ENCODE results near the gene SVIL.
A peak's percentile ranks its signal among the peaks of the same experiment; 100 is the strongest.
"Not testable (repeated sequence)": the region's sequence is repeated elsewhere in the genome, so short reads cannot be mapped to it uniquely, and the experiment has no call there.

SVIL gene

DNA sequence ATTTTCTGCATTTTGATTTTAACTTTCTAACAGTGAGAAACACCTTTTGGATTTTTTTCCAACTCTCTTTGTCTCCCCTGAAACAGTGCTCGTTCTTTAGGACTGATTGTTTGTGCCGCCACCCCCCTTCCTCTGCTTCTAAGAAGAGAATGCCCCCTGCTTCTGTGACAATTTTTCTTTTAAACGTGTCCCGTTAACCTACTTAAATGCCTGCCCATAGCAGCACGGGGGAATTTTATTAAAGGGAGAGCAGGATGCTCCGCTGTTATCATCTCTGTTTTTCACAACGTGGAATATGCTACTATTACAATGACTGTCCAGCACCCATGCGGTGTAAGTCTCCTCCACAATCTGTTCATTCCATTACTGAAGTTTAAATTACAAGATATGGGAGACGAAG is 67.8 kb downstream of the SVIL start:
- DNase-seq, result no peak

DNA sequence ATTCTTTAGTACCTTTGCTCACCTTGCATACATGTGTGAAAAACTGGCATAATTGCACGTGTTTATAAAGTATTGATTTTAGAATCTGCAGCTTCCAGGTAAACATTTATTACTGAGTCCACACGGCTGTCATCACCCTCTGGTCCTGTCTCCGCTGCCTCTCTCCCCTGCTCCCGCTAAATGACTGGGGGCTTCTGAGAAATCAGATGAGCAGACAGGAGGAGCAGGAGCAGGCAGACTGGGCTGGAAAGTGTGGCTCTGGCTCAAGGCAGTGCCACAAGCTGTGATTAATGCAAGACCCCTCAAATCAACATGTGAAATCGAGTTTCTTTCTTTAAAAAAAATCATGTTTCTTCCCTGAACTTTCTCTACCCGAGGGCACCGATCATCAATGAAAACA is 68.6 kb downstream of the SVIL start:
- peak in 1 of 3 experiments; percentile 1 for DNase-seq

DNA sequence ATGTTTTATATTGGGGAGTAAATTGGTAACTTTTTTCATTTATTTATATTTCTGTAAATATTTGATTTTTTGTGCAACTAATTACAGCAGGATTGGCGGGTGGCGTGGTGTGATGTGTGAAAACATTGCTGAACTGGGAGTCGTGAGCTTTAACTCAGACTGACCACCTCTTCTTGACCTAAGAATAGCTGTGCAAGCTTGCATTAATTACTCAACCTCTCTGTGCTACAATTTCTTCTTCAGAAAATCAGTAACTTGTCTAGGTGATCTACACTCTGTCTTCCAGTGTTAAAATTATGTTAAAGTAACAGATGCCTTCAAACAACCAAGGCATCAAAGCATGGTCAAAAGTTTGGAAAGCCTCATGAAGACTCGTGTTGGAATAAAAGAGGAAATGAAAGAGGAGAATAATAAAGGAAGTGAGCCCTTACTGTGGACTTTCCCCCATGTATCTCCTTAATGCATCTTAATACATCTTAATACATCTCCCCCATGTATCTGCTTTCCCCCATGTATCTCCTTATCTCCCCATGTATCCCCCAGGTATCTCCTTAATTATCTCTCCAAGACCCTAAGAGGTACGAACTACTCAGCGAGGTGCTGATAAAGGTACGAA is 71.2 kb downstream of the SVIL start:
- DNase-seq, result no peak

DNA sequence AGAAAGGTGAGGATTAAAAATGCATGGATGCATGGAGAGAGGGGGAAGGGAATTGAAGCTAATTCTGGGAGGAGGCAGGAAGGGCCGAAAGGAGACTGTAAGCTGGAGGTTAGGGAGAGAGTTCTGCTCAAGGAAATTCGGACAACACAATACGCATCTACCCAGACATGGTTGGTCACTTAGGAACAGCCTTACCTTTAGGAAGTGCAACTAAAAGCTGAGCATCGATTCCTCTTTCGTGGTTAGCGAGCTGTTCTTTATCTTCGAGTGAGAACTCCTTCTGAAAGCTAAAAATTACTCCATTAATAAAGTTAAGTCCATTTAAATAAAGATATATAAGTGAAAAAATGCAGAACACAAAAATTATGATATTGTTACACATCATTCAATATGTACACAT is 71.8 kb downstream of the SVIL start:
- DNase-seq, result not testable (repeated sequence)

DNA sequence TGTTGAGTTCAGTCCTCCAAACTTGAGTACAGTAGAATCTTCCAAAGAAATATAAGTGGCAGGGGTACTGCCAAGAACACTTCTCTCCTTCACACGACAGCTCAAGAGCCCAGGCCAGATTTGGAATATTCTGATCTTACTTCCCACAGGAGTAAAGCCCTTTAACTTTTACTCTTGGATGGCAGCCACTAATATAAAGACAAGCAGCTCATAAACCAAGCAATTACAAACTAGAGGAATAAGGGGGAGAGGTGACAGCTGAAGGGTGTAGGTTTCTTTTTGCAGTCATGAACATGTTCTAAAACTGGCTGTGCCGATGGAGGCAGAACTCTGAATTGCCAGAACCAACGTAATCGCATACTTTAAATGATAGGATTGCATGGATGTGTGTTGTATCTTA is 74.8 kb downstream of the SVIL start:
- DNase-seq, result no peak

DNA sequence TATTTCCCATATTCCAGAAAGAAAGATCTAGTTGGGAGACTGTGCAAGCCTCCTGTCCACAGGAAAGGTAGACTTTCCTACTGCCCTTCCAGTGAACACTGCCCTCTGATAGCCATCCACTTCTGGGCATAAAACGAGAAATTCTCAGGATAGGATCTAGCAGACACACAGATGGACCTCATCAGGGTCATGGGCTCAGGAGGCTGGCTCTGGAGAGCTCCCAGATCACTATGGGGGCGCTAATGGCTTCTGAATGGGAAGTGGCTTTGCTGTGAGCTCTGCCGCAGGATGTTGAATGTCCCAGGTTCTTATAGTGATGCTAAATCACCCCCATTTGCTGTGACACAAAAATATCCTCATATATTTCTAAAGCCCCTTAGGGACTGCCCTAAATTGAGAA is 77.1 kb downstream of the SVIL start:
- no peak for DNase-seq

DNA sequence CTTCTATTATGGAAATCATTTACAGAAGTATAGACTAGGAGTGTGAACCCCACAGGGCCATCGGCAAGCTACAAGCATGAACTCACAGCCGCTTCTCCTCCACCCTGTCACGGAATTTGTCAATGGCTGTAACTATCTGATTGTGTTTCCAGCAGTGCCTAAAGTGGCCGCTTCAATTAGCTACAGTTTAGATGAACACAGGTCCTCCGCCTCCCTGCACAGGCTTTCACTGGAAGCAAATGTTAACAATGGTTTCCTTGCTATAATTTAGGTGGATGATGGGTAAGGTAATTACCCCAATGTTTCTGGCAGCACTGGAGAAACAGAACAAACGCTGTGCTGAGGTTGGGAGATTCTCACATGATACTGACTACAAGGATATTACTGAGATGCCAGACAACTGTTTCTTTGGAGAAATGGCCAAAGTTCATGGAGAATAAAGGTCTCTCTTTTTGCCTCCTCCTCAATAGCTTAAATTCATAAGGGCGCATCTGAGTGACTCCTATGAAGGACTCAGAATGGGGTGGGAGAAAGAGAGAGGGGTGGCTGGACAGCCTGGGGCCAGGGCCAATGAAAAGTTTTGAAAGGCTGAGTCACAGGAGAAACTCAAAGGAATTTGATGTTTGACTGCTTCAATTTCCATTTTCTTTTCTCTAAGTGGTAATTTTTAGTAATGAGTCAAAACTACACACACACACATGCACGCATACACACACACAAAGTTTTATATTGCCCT is 78.9 kb downstream of the SVIL start:
- peak in 1 of 3 experiments; percentile 28 for DNase-seq

DNA sequence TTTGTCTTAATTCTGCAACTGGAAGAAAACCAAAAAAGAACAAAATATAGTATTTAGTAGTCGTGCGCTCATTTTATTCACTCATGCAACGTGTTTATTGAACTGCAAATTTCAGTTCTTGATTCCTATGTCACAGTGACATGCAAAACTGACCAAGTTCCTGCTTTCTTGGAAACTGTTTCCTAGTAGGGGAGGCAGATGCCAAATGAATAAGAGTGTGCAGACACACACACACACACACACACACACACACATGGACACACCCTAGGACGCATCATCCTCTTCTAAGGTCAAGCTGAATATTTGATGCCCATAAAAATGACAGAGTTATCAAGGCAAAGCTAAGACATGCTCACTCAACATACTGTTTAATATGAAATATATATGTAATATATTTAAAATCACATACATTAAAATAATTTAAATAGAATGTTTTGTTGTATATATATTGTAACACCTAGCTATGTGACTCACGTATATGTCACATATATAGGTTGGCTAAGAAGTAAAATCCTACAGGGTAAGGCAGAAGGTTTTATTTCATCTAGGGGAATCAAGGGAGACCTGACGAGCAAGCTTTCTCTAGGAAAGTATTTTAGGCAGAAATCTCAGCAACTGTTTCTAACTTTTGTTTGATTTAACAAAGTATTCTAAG is 79.6 kb downstream of the SVIL start:
- DNase-seq, result no peak

DNA sequence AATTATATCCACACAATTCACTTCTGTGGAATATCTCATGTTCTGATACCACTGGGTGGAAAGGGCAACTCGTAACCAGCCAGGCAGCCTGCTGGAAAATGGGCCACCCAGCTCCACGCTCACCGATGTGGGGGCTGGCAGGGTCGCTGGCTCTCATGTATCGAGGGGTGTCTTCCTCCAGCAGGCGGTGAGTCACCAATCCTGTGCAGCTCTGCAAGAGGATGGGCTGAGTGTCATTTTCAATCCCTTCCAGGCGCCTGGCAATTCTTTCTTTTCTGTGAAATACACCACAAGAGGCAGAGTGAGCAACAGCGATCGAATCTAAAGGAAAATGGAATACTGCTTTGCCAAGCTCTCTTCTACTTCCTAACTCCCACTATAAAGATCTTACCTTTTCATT is 80.1 kb downstream of the SVIL start:
- no peak for DNase-seq

DNA sequence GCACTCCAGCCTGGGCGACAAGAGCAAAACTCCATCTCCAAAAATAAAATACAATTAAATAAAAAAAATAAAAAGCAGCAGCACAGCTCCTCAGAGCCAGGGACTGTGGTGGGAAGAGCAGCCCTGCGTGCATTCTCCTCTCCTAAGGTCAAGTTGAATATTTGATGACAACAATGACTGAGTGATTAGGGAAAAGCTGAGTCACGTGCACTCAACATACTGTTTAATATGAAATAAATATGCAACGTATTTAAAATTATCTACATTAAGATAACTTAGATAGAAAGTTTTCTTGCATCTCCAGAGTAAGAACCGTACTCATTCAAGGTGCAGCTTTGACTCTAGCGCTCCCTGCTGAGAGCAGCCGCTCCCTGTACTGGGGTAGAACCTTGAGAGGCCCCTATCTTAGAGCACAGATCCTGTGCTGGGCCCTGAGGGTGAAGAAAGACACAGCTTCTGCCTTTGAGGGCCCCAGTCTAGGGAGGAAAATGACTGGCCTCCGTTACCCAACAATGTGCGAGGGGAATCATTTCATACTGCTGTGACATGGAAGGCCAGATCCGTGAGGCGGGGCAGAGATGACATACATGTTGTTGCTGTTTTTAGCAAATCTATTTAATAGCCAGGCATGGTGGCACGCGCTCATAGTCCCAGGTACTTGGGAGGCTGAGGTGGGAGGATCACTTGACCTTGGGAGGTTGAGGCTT is 81.1 kb downstream of the SVIL start:
- DNase-seq, result no peak

DNA sequence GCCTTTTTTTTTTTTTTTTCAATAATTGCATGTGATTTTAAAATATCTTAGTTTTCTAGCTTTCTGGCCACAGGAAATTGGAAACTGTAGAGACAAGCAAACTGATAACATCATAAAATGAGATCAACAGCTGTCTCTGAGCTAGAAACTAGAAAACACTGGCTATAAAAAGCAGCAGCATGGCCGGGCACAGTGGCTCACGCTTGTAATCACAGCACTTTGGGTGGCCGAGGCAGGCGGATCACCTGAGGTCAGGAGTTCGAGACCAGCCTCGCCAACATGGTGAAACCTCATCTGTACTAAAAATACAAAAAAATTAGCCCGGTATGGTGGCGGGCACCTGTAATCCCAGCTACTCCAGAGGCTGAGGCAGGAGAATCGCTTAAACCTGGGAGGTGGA is 81.7 kb downstream of the SVIL start:
- not testable (repeated sequence) for DNase-seq

DNA sequence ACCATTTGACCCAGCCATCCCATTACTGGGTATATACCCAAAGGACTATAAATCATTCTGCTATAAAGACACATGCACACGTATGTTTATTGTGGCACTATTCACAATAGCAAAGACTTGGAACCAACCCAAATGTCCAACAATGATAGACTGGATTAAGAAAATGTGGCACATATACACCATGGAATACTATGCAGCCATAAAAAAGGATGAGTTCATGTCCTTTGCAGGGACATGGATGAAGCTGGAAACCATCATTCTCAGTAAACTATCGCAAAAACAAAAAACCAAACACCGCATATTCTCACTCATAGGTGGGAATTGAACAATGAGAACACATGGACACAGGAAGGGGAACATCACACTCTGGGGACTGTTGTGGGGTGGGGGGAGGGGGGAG is 85.3 kb downstream of the SVIL start:
- not testable (repeated sequence) for DNase-seq

DNA sequence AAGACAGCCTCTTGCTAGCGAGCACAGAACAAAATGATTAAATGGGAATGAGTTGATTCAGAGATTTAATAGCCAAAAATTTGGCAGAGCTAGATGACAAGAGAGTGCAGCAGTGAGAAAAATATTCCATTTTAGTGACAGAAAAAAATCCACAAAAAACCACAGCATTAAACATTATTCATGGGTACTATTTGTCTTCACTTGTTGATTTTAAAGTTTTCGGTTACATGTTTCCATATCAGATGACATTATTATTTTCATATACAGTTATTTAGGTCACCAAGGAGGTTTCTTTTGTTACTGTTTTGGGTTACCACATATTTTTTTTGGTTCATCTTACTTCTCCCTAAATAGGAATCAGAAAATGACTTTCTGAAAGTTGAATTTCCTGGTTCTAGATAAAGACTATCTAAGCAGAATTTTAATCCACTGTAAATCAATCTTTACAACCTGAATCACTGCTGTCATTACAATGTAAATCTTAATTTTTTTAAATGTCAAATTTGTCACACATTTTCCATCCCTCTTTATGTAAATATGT is 87.9 kb downstream of the SVIL start:
- DNase-seq, result no peak

DNA sequence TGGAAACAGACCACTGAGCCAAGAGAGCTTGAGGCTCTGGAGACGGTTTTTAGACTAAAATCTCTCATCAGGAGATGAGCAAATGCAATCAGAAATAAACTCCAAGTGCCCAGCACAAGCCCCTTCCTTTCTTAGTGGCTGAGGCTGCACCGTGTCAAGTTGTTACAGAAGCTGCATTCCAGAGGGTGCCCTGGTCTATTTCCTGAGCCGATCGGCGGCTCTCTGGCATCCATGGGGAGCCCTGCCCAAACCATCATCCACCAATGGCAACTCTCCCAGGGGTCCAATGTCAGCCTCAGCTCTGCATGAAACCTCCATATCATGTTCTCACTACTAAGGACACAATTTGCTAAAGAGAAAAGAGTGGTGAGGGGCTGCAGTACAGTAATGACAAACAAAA is 89.6 kb downstream of the SVIL start:
- no peak for DNase-seq

DNA sequence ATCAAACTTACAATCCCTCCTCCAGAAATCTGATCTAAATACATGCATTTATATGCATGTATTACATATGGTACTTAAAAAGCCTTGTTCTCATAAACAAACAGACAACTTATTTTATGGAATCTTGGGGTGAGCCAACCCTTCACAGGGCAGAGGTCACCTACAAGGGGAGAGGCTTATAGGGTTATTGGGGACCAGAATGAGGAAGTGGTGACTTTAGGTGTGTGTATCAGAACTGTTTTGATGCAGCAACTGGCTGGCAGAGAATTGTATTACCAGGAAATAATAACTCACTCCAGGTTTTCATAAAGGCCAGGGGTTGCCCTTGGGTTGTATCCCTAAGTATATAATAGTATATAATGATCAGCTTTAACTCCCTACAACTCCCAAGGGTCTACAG is 91.1 kb downstream of the SVIL start:
- peak in 1 of 3 experiments; percentile 6 for DNase-seq

DNA sequence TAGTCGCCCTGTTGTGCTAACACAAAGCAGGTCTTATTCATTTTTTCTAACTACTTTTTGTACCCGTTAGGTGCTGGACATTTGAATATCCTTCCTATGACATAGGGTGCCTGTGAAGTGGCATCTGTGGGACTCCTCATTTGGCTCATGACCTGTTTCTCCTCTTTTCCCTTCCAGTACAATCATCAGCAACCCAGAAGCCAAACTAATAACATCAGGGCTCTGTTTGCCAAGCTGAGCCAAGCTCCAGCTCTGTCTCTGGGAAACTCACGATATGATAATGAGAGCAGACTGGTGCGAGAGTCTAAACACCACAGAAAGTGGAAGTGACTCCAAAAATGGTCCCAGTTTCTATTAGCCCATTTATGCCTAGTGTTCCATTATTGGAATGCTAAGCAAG is 92.0 kb downstream of the SVIL start:
- DNase-seq, result no peak

DNA sequence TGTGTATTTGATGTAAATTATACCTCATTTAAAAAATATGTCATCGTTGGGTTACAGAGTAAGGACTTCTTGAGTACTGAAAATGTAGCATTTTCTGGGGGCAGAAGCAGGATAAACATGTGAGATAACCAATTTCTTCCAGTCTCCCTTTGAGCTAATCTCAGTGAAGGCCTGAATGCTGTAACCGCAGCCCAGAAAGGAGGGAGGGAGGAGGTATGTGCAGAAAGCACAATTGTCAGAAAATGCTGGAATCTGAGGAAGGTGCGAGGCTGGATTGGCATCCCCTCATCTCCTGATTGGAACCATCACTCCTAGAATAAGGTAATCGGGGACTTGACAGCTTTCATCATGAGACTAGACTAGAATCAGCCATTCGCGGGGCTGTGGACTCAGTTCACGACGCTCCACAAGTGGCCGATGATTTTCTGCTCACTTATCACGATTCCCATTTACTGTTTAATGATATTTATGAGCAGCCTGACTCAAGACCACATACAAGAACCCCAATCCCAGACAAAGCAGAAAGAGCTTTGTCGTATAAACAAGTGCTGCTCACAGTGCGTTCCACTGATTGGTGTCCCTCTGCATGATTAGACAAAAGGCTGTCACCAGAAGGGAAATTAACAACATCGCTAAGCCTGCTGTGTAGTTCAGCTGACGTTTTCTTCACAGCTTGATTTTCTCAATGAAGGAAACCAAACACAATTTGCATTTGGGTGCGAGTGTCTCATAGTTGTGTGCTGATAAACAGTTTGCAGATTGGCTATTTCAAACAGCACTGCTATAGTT is 93.2 kb downstream of the SVIL start:
- DNase-seq, result peak in 1 of 3 experiments; percentile 57

DNA sequence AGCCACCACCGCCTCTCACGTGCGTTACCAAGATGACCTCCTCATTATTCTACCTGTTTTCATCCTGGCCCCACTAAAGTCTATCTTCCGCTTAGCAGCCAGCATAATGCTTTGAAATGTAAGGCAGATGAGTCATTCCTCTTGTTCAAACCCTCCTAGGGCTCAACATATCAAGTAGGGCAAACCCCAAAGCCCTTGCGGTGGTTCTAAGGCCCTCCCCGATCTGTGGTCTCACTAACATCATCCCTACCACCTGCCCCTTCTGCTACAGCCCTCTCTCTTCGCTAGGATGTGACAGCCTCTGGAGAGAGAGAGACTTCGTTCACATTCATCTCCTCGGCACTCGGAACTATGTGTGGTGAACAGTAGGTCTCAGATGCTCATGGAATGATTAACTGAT is 94.8 kb downstream of the SVIL start:
- DNase-seq, result no peak

DNA sequence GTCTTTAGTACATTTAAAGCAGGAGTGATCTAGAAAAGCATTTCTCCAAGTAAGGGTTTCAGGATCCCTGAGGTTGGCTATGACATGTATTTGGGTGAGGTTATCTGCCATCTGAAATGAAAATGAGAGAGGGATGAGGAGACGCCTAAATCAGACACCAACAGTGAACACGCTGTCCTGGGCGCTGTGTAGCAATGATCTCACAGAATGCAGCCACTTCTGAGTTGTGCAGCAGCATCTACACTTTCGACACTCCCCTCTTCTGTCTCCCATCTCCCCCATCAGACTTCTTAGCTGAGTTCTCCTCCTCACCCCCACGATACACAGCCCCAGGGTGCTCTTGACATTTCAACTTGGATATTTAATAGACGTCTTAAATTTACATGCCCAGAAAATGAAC is 95.4 kb downstream of the SVIL start:
- no peak for DNase-seq

DNA sequence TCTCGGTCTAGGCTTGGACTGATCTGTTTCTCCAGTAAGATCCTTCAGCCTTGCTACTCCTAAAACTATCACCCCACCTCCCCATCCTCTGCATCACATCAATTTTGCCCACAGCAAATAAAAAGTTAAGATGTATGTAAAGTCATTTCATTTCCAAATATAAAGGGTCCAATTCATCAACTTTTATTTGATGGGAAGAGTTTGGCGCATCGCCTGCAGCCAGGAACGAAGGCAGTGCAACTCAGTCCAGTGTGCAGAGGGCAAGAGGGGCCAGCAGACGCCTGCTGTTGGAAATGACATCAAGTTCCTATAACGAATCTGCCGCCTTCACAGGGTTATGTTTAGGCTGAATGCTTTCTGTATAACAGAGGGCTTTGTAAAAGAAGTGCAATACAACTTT is 97.0 kb downstream of the SVIL start:
- DNase-seq, result no peak

DNA sequence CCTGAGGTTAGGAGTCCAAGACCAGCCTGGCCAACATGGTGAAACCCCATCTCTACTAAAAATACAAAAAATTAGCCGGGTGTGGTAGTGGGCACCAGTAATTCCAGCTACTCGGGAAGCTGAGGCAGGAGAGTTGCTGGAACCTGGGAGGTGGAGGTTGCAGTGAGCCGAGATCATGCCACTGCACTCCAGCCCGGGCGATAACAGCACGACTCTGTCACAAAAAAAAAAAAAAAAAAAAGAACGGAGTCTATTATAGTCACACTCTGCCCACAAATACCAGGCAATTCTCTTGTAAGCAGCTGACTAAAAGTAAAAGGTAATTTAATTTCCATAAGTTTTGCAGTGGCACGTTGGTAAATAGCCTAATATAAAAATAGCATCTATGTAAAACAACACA is 98.1 kb downstream of the SVIL start:
- not testable (repeated sequence) for DNase-seq

DNA sequence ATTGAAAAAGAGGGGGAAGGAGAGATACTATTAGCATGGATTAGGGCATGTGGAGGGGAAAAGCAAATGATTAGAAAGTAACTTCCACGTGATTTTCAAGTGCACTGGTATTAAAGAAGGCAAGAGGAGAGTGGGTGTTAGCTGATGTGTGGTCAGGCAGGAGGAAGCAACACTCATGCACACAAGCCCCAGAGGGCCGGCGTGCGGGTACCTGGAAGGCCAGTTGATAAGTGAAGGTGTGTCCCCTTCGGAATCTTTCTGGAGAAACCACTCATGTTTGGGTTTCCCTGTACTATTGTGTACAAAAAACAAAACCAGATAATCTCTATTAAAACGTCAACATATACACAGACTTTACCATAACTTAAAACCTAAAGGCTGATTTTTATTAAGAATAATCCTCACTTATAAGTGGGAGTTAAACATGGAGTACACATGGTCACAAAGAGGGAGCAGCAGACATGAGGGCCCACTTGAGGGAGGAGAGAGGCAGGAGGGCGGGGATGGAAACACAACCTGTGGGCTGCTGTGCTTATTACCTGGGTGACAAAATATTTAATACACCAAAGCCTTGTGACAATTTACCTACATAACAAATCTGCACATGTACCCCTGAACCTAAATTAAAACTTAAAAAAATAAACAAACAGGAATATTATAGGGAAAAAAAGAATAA is 98.9 kb downstream of the SVIL start:
- peak in 1 of 3 experiments; percentile 18 for DNase-seq

Measured in NCI-H1417 (cell line).